Measurements from ENCODE around the gene TIMM8A. TPM values are rescaled to one million over a fixed set of nuclear protein-coding genes. Genes with fewer than 3 reads are reported as not detected.

Gene TIMM8A
- total RNA-seq, 1 donor from 2014 or later = 22.1 TPM

DNA sequence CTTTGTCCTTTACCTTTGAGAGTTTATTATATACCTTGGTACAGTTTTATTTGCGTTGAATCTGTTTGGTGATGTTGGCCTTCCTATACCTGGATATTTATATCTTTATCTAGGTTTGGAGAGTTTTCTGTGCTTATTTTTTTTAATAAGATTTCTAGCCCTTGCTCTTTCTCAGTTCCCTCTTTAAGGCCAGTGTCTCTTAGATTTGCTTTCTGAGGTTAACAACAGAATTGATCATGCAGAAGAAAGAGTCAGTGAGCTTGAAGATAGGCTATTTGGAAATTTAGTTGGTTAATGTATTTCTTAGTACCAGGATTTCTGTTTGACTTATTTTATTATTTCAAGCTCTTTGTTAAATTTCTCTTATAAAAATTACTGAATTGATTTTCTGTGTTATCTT is 44.8 kb downstream of the TIMM8A start:
- Mint-ChIP-seq H3K36me3 (no peaks in the 10 kb centered on the region), H3K9me3 (no peaks in the 10 kb centered on the region), H3K27me3 (no peaks in the 10 kb centered on the region), H3K4me1 (ENCODE audit: unreplicated experiment) (no peaks in the 10 kb centered on the region), H3K4me3 (no peak overlapping the region), H3K27ac (no peak overlapping the region)
- no peak for DNase-seq (ENCODE audit: extremely low spot score, unreplicated experiment)
- no peak for TF ChIP-seq CTCF (conservative IDR thresholded peaks at IDR 0.05)

Other genes with a start within 250 kb of the TIMM8A start
- 0.14 and 1.3 TPM in 2 replicates for gene DRP2, start 129.0 kb downstream of the TIMM8A start, total RNA-seq (ENCODE audit: low replicate concordance)
- gene TAF7L, start 57.4 kb downstream of the TIMM8A start, total RNA-seq (ENCODE audit: low replicate concordance) = 0.21 TPM in 1 of 2 replicates, not detected in the other
- gene BTK, start 37.4 kb upstream of the TIMM8A start, total RNA-seq (ENCODE audit: low replicate concordance) = 0.34 and 0.38 TPM in 2 replicates
- 329 and 338 TPM in 2 replicates for gene RPL36A, start 42.3 kb upstream of the TIMM8A start, total RNA-seq (ENCODE audit: low replicate concordance)
- gene GLA, start 59.2 kb upstream of the TIMM8A start, total RNA-seq (ENCODE audit: low replicate concordance) = 39.5 and 44.8 TPM in 2 replicates
- gene HNRNPH2, start 59.5 kb upstream of the TIMM8A start, total RNA-seq (ENCODE audit: low replicate concordance) = 68.3 and 76.0 TPM in 2 replicates
- gene ARMCX4, start 136.7 kb upstream of the TIMM8A start, total RNA-seq (ENCODE audit: low replicate concordance) = 12.8 and 19.4 TPM in 2 replicates
- gene ARMCX1, start 201.8 kb upstream of the TIMM8A start, total RNA-seq (ENCODE audit: low replicate concordance) = 21.1 and 25.0 TPM in 2 replicates

All from type B pancreatic cell (in vitro differentiated cells).